Measurements from ENCODE around the gene IDE.
"Not testable (repeated sequence)": the region's sequence is repeated elsewhere in the genome, so short reads cannot be mapped to it uniquely, and the experiment has no call there.

The IDE gene

DNA sequence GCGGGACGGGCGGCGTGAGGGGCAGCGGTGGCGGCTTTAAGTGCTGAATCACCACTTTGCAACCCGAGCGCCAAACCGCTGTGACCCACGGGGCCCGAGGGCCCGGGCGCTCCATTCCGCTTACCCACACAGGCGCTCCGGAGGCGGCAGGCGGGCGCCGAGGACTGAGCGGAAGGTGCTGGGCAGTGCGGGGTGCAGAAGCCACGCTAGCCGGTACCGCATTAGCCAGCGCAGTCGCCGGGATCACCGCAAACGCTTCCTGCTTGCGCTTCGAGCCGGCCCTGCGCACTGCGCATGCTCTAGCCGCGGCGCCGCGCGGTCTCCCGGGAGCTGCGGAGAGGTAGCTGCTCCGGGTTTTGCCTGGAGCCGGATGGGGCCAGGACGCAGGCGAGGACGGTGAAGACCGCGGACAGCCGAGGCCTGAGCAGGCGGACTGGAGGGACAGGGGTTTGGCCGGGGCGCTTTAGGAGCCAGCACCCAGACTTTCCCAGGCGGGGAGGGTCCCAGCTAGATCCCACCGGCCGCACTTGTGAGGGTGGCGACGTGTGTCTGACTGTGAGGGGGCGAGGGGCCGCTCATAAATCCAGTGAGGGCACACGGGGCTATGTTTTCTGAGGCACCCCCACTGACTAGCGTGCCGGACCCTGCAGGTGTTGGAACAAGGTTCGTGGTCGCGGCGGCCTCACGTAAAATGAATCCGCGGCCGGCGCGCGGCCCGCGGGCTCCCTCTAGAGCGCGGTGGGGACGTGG is at the start of gene IDE:
Gene IDE, minus strand, starts transcription at position 296 of the 750 bp plus-strand sequence. Its CDS starts 74 bp downstream, at position 222.
- no peaks in the 10 kb centered on the region for H3K9me3 Mint-ChIP-seq
- H3K4me1 Mint-ChIP-seq = peaks cover 41% of the 10 kb centered on the region
- H3K4me3 Mint-ChIP-seq = peak within 1 kb of the TSS; percentile 89
- H3K27ac Mint-ChIP-seq = peak within 1 kb of the TSS; percentile 82
- H3K36me3 Mint-ChIP-seq = peaks cover 4% of the 10 kb centered on the region
- H3K27me3 Mint-ChIP-seq = no peaks in the 10 kb centered on the region

GRCh38 chr10:92619368-92619767 is 45.5 kb upstream of the IDE start:
- Mint-ChIP-seq H3K27ac (no peak overlapping the region), H3K4me3 (no peak overlapping the region), H3K4me1 (no peaks in the 10 kb centered on the region), H3K9me3 (no peaks in the 10 kb centered on the region), H3K36me3 (peaks cover 4% of the 10 kb centered on the region), H3K27me3 (no peaks in the 10 kb centered on the region)

DNA sequence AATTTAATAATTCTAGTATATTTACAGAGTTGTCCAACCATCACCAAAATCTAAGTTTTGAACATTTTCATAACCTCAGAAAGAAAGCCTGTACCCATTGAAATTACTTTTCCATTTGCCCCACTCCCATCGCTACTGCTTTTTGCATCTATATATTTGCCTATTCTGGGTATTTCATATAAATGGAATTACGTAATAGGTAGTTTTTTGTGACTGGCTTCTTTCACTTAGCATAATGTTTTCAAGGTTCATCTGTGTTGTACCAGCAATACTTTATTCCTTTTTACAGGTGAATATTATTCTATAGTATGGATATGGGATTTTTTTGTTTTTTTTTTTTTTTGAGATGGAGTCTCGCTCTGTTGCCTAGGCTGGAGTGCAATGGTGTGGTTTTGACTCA is 41.6 kb upstream of the IDE start:
- no peaks in the 10 kb centered on the region for H3K27me3 Mint-ChIP-seq
- H3K27ac Mint-ChIP-seq = no peak overlapping the region
- H3K4me1 Mint-ChIP-seq = no peaks in the 10 kb centered on the region
- H3K9me3 Mint-ChIP-seq = no peaks in the 10 kb centered on the region
- H3K36me3 Mint-ChIP-seq = peaks cover 1% of the 10 kb centered on the region
- H3K4me3 Mint-ChIP-seq = no peak overlapping the region

DNA sequence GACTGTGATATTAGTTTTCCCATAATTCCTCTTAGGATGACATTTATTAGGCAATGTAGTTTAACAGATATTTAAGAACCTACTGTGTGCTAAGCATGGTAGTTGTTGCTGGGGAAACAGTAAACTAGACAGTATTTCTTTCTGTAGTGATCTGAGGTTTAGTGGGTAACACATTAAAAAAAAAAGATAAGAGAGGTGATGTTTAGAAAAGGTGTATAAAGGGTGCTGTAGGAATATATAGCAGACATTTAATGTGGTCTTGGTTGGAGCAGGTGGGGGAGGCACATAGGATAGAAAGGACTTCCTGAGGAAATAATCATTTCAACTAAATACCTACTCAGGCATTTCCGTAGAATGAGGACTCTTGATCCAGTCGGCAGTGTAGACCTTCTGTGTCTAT is 30.9 kb upstream of the IDE start:
- H3K27ac Mint-ChIP-seq = no peak overlapping the region
- no peaks in the 10 kb centered on the region for H3K27me3 Mint-ChIP-seq
- no peaks in the 10 kb centered on the region for H3K9me3 Mint-ChIP-seq
- peaks cover 6% of the 10 kb centered on the region for H3K36me3 Mint-ChIP-seq
- no peak overlapping the region for H3K4me3 Mint-ChIP-seq
- peaks cover 19% of the 10 kb centered on the region for H3K4me1 Mint-ChIP-seq

DNA sequence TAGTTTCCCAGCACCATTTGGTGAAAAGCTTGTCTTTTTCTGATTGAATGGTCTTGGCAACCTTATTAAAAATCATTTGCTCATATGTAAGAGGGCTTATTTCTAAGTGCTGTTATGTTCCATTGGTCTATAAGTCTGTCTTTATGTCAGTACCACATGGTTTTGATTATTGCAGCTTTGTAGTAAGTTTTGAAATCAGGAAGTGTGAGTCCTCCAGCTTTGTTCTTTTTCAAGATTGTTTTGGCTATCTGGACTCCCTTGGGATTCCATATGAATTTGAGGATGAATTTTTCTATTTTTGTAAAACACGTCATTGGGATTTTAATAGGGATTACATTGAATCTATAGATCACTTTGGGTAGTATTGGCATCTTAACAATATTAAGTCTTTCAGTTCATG is 24.4 kb upstream of the IDE start:
- Mint-ChIP-seq H3K27me3 (no peaks in the 10 kb centered on the region), H3K36me3 (no peaks in the 10 kb centered on the region), H3K27ac (no peak overlapping the region), H3K4me1 (peaks cover 14% of the 10 kb centered on the region), H3K4me3 (no peak overlapping the region), H3K9me3 (no peaks in the 10 kb centered on the region)

DNA sequence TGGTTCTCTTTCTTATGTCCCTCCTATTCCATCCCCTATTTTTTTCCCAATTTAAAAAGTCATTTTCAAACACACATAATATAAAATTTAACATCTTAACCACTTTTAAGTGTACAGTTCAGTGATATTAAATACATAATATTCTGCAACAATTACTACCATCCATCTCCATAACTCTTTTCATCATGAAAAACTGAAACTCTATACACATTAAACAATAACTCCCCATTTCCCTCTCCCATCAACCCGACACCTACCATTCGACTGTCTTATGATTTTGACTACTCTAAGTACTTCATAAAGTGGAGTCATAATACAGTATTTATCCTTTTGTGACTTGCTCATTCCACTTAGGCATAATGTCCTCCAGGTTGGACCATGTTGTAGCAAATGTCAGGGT is 21.6 kb upstream of the IDE start:
- Mint-ChIP-seq H3K36me3 (no peaks in the 10 kb centered on the region), H3K27me3 (no peaks in the 10 kb centered on the region), H3K4me1 (peaks cover 20% of the 10 kb centered on the region), H3K9me3 (no peaks in the 10 kb centered on the region), H3K27ac (no peak overlapping the region), H3K4me3 (no peak overlapping the region)

GRCh38 chr10:92593619-92594588 is 20.0 kb upstream of the IDE start:
- Mint-ChIP-seq H3K36me3 (no peaks in the 10 kb centered on the region), H3K4me3 (peak overlapping the region; percentile 100), H3K27ac (no peak overlapping the region), H3K4me1 (peaks cover 24% of the 10 kb centered on the region), H3K27me3 (no peaks in the 10 kb centered on the region), H3K9me3 (no peaks in the 10 kb centered on the region)

DNA sequence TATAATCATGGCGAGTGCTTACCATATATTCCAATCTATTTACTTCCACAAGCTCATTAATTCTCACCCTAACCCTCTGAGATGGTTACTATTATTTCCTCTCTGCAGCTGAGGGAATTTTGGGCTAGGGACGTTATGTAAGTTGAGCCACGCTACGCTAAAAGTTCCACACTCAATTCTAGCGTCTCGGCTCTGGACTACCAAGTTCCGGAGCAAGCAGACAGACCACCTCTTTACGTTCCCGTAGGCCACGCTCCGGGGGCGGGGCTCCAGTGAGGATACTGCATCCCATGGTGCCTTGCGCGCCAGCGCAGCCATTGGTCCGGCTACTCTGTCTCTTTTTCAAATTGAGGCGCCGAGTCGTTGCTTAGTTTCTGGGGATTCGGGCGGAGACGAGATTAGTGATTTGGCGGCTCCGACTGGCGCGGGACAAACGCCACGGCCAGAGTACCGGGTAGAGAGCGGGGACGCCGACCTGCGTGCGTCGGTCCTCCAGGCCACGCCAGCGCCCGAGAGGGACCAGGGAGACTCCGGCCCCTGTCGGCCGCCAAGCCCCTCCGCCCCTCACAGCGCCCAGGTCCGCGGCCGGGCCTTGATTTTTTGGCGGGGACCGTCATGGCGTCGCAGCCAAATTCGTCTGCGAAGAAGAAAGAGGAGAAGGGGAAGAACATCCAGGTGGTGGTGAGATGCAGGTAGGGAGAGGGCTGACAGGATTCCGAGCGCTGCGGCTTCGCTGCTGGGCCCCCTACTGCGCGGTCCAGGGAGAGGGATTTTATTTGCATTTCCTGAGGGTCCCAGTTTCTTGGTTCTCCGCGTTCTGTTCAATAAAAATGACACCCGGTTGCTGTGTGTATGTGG is 19.1 kb upstream of the IDE start, which contains the start of gene KIF11:
Gene KIF11, plus strand, starts transcription at position 370 of the 858 bp plus-strand sequence. Its CDS starts 246 bp downstream, at position 616.
- no peaks in the 10 kb centered on the region for H3K27me3 Mint-ChIP-seq
- H3K9me3 Mint-ChIP-seq = no peaks in the 10 kb centered on the region
- H3K4me3 Mint-ChIP-seq = peak within 1 kb of the TSS; percentile 100
- H3K36me3 Mint-ChIP-seq = no peaks in the 10 kb centered on the region
- peak within 1 kb of the TSS; percentile 99 for H3K27ac Mint-ChIP-seq
- peaks cover 24% of the 10 kb centered on the region for H3K4me1 Mint-ChIP-seq

DNA sequence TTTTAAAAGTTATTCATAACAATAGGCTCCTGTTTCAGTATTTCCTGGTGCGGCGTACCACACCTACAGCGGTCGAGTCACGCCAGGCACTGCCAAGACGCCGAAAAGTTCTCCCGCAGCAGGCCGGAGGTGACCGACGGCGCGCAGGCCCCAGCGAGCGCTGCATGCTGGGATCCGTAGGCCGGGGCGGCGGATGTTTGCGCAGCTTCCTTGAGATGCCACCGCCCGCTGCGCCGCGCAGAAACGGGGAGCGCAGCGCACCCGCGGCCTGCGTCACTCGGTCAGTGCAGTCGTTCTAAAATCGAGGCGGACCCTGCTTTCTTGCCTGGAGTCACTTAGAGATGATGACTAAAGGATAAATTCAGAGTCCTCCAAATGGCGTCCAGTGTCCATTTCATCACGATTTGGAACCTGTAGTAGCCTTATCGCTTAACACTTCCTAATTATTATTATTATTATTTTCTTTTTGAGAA is 17.7 kb upstream of the IDE start:
- no peaks in the 10 kb centered on the region for H3K36me3 Mint-ChIP-seq
- H3K9me3 Mint-ChIP-seq = no peaks in the 10 kb centered on the region
- peak overlapping the region; percentile 100 for H3K4me3 Mint-ChIP-seq
- no peaks in the 10 kb centered on the region for H3K27me3 Mint-ChIP-seq
- peak overlapping the region; percentile 97 for H3K27ac Mint-ChIP-seq
- peaks cover 24% of the 10 kb centered on the region for H3K4me1 Mint-ChIP-seq

DNA sequence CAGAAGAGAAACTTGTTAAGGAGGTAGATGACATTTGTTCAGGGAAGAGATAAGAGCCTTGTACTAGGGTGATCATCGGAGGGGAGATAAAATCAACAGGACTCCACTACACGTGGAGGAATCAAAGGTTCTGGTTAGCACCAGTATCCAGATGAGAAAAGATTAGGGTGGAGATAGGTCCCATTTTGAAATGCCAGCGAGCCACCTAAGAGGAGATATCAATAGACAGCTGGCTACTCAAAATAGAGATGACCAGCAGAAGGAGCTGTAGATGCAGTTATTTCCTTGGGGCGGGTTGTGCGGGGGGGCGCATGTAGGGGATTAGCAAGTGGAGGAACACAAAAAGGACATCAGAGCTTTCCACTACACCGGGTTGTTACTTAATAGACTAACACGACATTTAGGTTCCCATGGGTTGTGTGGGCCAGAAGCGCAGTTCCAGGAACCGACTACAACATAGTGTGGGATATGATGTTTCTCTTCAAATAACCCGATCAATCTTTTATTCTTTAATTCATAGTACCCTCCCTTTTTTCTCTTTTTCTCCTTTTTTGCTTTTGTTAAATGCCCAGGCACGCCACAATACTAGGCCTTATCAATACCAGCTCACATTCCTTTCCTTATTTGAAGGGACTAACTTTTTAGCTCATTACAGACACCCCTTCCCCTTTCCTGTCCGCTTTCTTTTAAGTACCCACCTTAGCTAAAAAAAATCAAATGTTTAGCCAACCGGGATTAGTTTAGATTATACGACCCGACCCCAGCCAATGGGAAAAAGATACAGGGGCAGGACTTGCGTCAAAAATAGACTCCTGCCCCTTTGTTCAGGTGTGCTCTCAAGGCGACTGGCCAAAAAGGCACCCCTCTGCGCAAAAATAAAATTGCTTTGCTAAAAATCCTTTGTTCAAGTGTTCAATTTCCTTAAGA is 17.0 kb upstream of the IDE start:
- Mint-ChIP-seq H3K27ac (peak overlapping the region; percentile 97), H3K36me3 (no peaks in the 10 kb centered on the region), H3K9me3 (no peaks in the 10 kb centered on the region), H3K27me3 (no peaks in the 10 kb centered on the region), H3K4me3 (peak overlapping the region; percentile 100), H3K4me1 (peaks cover 24% of the 10 kb centered on the region)

DNA sequence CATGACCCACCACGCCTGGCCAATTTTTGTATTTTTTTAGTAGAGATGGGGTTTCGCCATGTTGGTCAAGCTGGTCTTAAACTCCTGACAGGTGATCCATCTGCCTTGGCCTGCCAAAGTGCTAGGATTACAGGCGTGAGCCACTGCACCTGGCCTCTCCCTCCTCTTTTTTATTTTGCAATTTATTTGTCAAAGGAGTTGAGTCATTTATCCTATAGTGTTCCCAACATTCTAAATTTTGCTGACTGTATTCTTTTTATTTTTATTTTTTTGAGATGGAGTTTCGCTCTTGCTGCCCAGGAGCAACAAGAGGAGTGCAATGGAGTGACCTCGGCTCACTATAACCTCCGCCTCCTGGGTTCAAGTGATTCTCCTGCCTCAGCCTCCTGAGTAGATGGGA is 8.5 kb upstream of the IDE start:
- H3K9me3 Mint-ChIP-seq, H3K27me3 Mint-ChIP-seq, H3K36me3 Mint-ChIP-seq, H3K4me1 Mint-ChIP-seq, H3K4me3 Mint-ChIP-seq, H3K27ac Mint-ChIP-seq: not testable (repeated sequence)

GRCh38 chr10:92575961-92576360 is 2.1 kb upstream of the IDE start:
- Mint-ChIP-seq H3K36me3 (no peaks in the 10 kb centered on the region), H3K4me3 (no peak overlapping the region), H3K27me3 (no peaks in the 10 kb centered on the region), H3K4me1 (peaks cover 28% of the 10 kb centered on the region), H3K27ac (no peak overlapping the region), H3K9me3 (no peaks in the 10 kb centered on the region)

DNA sequence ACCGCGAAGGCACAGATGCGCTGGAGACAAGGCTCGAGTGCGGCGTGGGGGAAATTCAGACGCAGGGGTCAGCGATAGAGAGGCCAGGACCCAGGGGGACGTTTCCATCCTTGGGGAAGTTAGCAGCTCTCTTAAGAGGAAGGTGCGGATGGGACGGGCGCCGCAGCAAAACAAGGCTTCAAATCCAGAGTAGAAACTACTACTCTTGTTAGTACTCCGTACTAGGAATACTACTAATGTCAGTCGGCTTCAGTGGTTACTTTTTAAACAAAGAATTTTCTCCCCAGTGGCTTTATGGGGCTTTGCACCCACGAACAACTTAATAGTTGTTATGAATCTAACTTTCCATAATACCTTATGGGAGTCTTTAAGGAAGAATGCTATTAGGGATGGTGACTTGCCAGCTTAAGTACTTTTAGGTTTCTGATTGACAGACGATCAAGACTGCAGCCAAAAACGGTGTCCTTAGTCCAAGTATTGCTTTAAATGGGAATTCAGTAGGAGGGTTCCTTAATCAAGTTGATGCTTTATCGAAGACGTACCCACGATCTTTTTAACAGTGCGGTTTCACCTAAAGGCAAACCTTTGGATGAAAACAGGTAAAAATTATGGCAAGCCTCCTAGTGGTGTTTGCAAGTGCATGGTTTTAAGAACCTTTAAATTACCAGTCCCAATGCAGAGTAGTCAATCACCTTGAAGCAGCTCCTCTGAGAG is 812 bp upstream of the IDE start:
- peak overlapping the region; percentile 82 for H3K27ac Mint-ChIP-seq
- H3K9me3 Mint-ChIP-seq = no peaks in the 10 kb centered on the region
- no peaks in the 10 kb centered on the region for H3K36me3 Mint-ChIP-seq
- H3K27me3 Mint-ChIP-seq = no peaks in the 10 kb centered on the region
- peak overlapping the region; percentile 88 for H3K4me3 Mint-ChIP-seq
- H3K4me1 Mint-ChIP-seq = peaks cover 36% of the 10 kb centered on the region
